ENCODE results near the gene UCN3. TPM values are rescaled to one million over a fixed set of nuclear protein-coding genes. Genes with fewer than 3 reads are reported as not detected.

Gene UCN3
- polyA plus RNA-seq, 3 donors = not detected

GRCh38 chr10:5349362-5349761 is 15.4 kb upstream of the UCN3 start:
- H3K36me3 ChIP-seq (replicated peaks in 1 of 2; ENCODE audit: control insufficient read depth in 1 of 2, insufficient read depth in 2 of 2, low read length in 2 of 2) = no peaks in the 10 kb centered on the region
- Mint-ChIP-seq H3K36me3 (no peaks in the 10 kb centered on the region), H3K27me3 (ENCODE audit: low read depth in 3 of 3) (no peaks in the 10 kb centered on the region), H3K4me1 (no peaks in the 10 kb centered on the region), H3K9me3 (peaks cover 0 to 1% (median 0%) of the 10 kb centered on the region in 7 donors), H3K27ac (no peak overlapping the region), H3K4me3 (no peak overlapping the region)
- H3K79me2 ChIP-seq (ENCODE audit: insufficient read depth, low read length) = no peaks in the 10 kb centered on the region
- H3K9ac ChIP-seq (ENCODE audit: insufficient read depth, low read length, poor library complexity, severe bottlenecking) = no peak overlapping the region
- H3K4me1 ChIP-seq (ENCODE audit: control insufficient read depth in 1 of 2, insufficient read depth in 2 of 2, low read length in 2 of 2) = no peaks in the 10 kb centered on the region
- WGBS (ENCODE audit: insufficient coverage) = 100% methylated on average over 1 of the region's 2 CpGs
- no peak overlapping the region for H3K4me3 ChIP-seq (replicated peaks in 1 of 3; ENCODE audit: low read depth in 2 of 3, low read length in 3 of 3)
- no peak overlapping the region for H3K27ac ChIP-seq (ENCODE audit: low read depth in 1 of 2, low read length in 2 of 2)
- TF ChIP-seq CTCF (IDR thresholded peaks at IDR 0.05) = no peak
- no peak overlapping the region for H2AFZ ChIP-seq (ENCODE audit: insufficient read depth, low read depth, low read length, poor library complexity, severe bottlenecking)
- no peak for DNase-seq
- intact Hi-C loops (cut with micrococcal nuclease) = no loop called here
- H3K27me3 ChIP-seq (ENCODE audit: control insufficient read depth in 2 of 2, insufficient read depth in 2 of 2, low read length in 2 of 2) = no peaks in the 10 kb centered on the region
- H4K20me1 ChIP-seq (ENCODE audit: insufficient read depth, low read length) = no peaks in the 10 kb centered on the region
- no peaks in the 10 kb centered on the region for H3K9me3 ChIP-seq (replicated peaks in 1 of 2; ENCODE audit: control insufficient read depth in 1 of 2, insufficient read depth in 1 of 2, low read length in 2 of 2)
- H3K4me2 ChIP-seq (replicated peaks; ENCODE audit: extremely low read depth, low read length, poor library complexity, severe bottlenecking) = no peak overlapping the region

GRCh38 chr10:5354068-5354467 is 10.7 kb upstream of the UCN3 start:
- WGBS (ENCODE audit: insufficient coverage) = no CpG with 5 or more reads among the region's 3 CpGs
- H3K27ac ChIP-seq (ENCODE audit: low read depth in 1 of 2, low read length in 2 of 2) = no peak overlapping the region
- no peak for DNase-seq
- no peaks in the 10 kb centered on the region for H3K36me3 ChIP-seq (replicated peaks in 1 of 2; ENCODE audit: control insufficient read depth in 1 of 2, insufficient read depth in 2 of 2, low read length in 2 of 2)
- H3K36me3 Mint-ChIP-seq = no peaks in the 10 kb centered on the region
- TF ChIP-seq CTCF (IDR thresholded peaks at IDR 0.05) = no peak
- H3K4me3 Mint-ChIP-seq = no peak overlapping the region
- no peaks in the 10 kb centered on the region for H3K9me3 Mint-ChIP-seq
- no peak overlapping the region for H3K4me2 ChIP-seq (replicated peaks; ENCODE audit: extremely low read depth, low read length, poor library complexity, severe bottlenecking)
- H3K4me1 Mint-ChIP-seq = peaks cover 8% of the 10 kb centered on the region
- H2AFZ ChIP-seq (ENCODE audit: insufficient read depth, low read depth, low read length, poor library complexity, severe bottlenecking) = no peak overlapping the region
- H3K27me3 Mint-ChIP-seq (ENCODE audit: low read depth in 3 of 3) = no peaks in the 10 kb centered on the region
- H3K4me3 ChIP-seq (replicated peaks in 1 of 3; ENCODE audit: low read depth in 2 of 3, low read length in 3 of 3) = no peak overlapping the region
- no peaks in the 10 kb centered on the region for H3K9me3 ChIP-seq (replicated peaks in 1 of 2; ENCODE audit: control insufficient read depth in 1 of 2, insufficient read depth in 1 of 2, low read length in 2 of 2)
- no peaks in the 10 kb centered on the region for H3K79me2 ChIP-seq (ENCODE audit: insufficient read depth, low read length)
- intact Hi-C loops (cut with micrococcal nuclease) = no loop called here
- H3K27ac Mint-ChIP-seq = no peak overlapping the region
- no peaks in the 10 kb centered on the region for H4K20me1 ChIP-seq (ENCODE audit: insufficient read depth, low read length)
- H3K27me3 ChIP-seq (ENCODE audit: control insufficient read depth in 2 of 2, insufficient read depth in 2 of 2, low read length in 2 of 2) = no peaks in the 10 kb centered on the region
- no peaks in the 10 kb centered on the region for H3K4me1 ChIP-seq (ENCODE audit: control insufficient read depth in 1 of 2, insufficient read depth in 2 of 2, low read length in 2 of 2)
- H3K9ac ChIP-seq (ENCODE audit: insufficient read depth, low read length, poor library complexity, severe bottlenecking) = no peak overlapping the region
